ENCODE measurements around the gene MYRFL. TPM values are rescaled to one million over a fixed set of nuclear protein-coding genes. Genes with fewer than 3 reads are reported as not detected.

Gene MYRFL
- total RNA-seq, 1 experiment from 2014 or later, result not detected

GRCh38 chr12:69897744-69898143 is 72.7 kb downstream of the MYRFL start:
- DNase-seq (ENCODE audit: low read depth), result peak; percentile 73

GRCh38 chr12:69898236-69898635 is 73.2 kb downstream of the MYRFL start:
- DNase-seq (ENCODE audit: low read depth), result peak; percentile 19

GRCh38 chr12:69900720-69901131 is 75.7 kb downstream of the MYRFL start:
- peak; percentile 60 for DNase-seq (ENCODE audit: low read depth)

- DNase-seq (ENCODE audit: low read depth), result peak; percentile 10
Observed at GRCh38 chr12:69901221-69901905, 76.3 kb downstream of the MYRFL start.

- no peak for DNase-seq (ENCODE audit: low read depth)
Observed at GRCh38 chr12:69903548-69903947, 78.5 kb downstream of the MYRFL start.

GRCh38 chr12:69904777-69905176 is 79.8 kb downstream of the MYRFL start:
- DNase-seq (ENCODE audit: low read depth), result no peak

- DNase-seq (ENCODE audit: low read depth), result no peak
Observed at GRCh38 chr12:69905801-69906200, 80.8 kb downstream of the MYRFL start.

- no peak for DNase-seq (ENCODE audit: low read depth)
Observed at GRCh38 chr12:69906411-69907216, 81.6 kb downstream of the MYRFL start.

- no peak for DNase-seq (ENCODE audit: low read depth)
Observed at GRCh38 chr12:69908203-69908602, 83.2 kb downstream of the MYRFL start.

- DNase-seq (ENCODE audit: low read depth), result no peak
Observed at GRCh38 chr12:69910694-69911093, 85.7 kb downstream of the MYRFL start.

- DNase-seq (ENCODE audit: low read depth), result no peak
Observed at GRCh38 chr12:69913526-69913925, 88.5 kb downstream of the MYRFL start.

- no peak for DNase-seq (ENCODE audit: low read depth)
Observed at GRCh38 chr12:69915964-69916363, 90.9 kb downstream of the MYRFL start.

GRCh38 chr12:69916544-69917235 is 91.7 kb downstream of the MYRFL start:
- peak; percentile 11 for DNase-seq (ENCODE audit: low read depth)

- no peak for DNase-seq (ENCODE audit: low read depth)
Observed at GRCh38 chr12:69918287-69918686, 93.3 kb downstream of the MYRFL start.

- no peak for DNase-seq (ENCODE audit: low read depth)
Observed at GRCh38 chr12:69919495-69919894, 94.5 kb downstream of the MYRFL start.

- no peak for DNase-seq (ENCODE audit: low read depth)
Observed at GRCh38 chr12:69921831-69922230, 96.8 kb downstream of the MYRFL start.

GRCh38 chr12:69922999-69923398 is 98.0 kb downstream of the MYRFL start:
- DNase-seq (ENCODE audit: low read depth), result no peak

GRCh38 chr12:69925291-69925690 is 100.3 kb downstream of the MYRFL start:
- no peak for DNase-seq (ENCODE audit: low read depth)

GRCh38 chr12:69927164-69927563 is 102.1 kb downstream of the MYRFL start:
- DNase-seq (ENCODE audit: low read depth), result no peak

- peak; percentile 16 for DNase-seq (ENCODE audit: low read depth)
Observed at GRCh38 chr12:69929125-69929524, 104.1 kb downstream of the MYRFL start.

GRCh38 chr12:69929531-69929930 is 104.5 kb downstream of the MYRFL start:
- peak; percentile 2 for DNase-seq (ENCODE audit: low read depth)

GRCh38 chr12:69931569-69931968 is 106.5 kb downstream of the MYRFL start:
- DNase-seq (ENCODE audit: low read depth), result no peak

- DNase-seq (ENCODE audit: low read depth), result no peak
Observed at GRCh38 chr12:69932154-69932553, 107.1 kb downstream of the MYRFL start.

Measured in M059J (cell line).